Mesothelial cell of epicardium (in vitro differentiated cells): ENCODE measurements around the gene FGF4. TPM values are rescaled to one million over a fixed set of nuclear protein-coding genes. Genes with fewer than 3 reads are reported as not detected.

Experiments used
- DNase-seq, 2 experiments: peaks; one replicate each; pipeline ENCODE4 v3.0.0; 2021; ENCODE audit warnings: low spot score in 2 of 2; ENCODE audit not compliant: unreplicated experiment in 2 of 2
- H3K27ac Mint-ChIP-seq: 2 replicates; pipeline ENCODE4 v1.8.0; 2021; ENCODE audit warnings: mixed read lengths
- H3K27me3 Mint-ChIP-seq: 2 replicates; pipeline ENCODE4 v1.8.0; 2021; ENCODE audit warnings: low read depth, mixed read lengths
- H3K36me3 Mint-ChIP-seq: 2 replicates; pipeline ENCODE4 v1.8.0; 2021; ENCODE audit warnings: mixed read lengths
- H3K4me1 Mint-ChIP-seq: 2 replicates; pipeline ENCODE4 v1.8.0; 2021; ENCODE audit warnings: mixed read lengths
- H3K4me3 Mint-ChIP-seq: 2 replicates; pipeline ENCODE4 v1.8.0; 2021; ENCODE audit warnings: mild to moderate bottlenecking, moderate library complexity, mixed read lengths
- H3K9me3 Mint-ChIP-seq: 2 replicates; pipeline ENCODE4 v1.8.0; 2021; ENCODE audit warnings: mixed read lengths
- total RNA-seq: library from RNA; stranded (reverse); gene quantifications from 3 replicates; pipeline ENCODE4 v1.2.1, GENCODE V29; 2021
- TF ChIP-seq, protein P1 (sequence below): fragments of 200-600 bp; sonication (generic); IDR thresholded peaks from one replicate; pipeline ENCODE4 v1.5.0; 2021; ENCODE audit warnings: antibody characterized with exemption; ENCODE audit not compliant: unreplicated experiment

The FGF4 gene
- total RNA-seq, 1 donor from 2014 or later: not detected

DNA sequence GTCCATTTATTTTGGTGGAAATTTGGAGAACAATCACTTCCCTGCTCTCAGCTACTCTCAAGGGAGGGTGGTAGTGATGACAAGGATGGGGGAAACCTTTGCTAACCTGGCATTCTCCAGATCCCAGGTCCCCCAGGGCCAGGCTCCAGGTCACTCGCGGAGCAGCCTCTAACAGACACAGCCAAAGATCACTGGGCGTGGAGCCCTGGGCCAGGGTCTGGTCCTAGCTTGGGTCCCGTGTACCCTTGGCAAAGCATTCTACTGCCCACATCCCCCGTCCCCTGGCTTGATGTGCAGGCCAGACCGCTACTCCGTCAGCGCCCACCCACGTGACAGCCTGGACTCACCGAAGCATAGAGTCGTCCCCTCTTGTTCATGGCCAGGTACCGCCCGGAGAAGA, 40.8 kb upstream of the FGF4 start:
- H3K27me3 Mint-ChIP-seq: peaks cover 72% of the 10 kb centered on the region
- no peaks in the 10 kb centered on the region for H3K36me3 Mint-ChIP-seq
- no peak overlapping the region for H3K4me3 Mint-ChIP-seq
- DNase-seq: no peak
- no peaks in the 10 kb centered on the region for H3K4me1 Mint-ChIP-seq
- no peaks in the 10 kb centered on the region for H3K9me3 Mint-ChIP-seq
- TF ChIP-seq, protein P1, sequence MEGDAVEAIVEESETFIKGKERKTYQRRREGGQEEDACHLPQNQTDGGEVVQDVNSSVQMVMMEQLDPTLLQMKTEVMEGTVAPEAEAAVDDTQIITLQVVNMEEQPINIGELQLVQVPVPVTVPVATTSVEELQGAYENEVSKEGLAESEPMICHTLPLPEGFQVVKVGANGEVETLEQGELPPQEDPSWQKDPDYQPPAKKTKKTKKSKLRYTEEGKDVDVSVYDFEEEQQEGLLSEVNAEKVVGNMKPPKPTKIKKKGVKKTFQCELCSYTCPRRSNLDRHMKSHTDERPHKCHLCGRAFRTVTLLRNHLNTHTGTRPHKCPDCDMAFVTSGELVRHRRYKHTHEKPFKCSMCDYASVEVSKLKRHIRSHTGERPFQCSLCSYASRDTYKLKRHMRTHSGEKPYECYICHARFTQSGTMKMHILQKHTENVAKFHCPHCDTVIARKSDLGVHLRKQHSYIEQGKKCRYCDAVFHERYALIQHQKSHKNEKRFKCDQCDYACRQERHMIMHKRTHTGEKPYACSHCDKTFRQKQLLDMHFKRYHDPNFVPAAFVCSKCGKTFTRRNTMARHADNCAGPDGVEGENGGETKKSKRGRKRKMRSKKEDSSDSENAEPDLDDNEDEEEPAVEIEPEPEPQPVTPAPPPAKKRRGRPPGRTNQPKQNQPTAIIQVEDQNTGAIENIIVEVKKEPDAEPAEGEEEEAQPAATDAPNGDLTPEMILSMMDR: no peak
- H3K27ac Mint-ChIP-seq: no peak overlapping the region

DNA sequence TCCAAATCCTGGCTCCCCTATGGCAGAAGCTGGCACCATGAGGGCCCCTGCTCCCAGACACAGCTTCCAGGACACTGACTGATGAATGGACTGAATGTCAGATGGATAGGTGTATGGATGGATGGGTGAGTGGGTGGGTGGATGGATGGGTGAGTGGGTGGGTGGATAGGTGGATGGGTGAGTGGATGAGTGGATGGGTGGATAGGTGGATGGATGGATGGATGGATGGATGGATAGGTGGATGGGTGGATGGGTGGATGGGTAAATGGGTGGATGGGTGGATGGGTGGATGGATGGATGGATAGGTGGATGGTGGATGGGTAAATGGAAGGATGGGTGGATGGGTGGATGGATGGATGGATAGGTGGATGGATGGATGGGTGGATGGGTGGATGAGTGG, 39.8 kb upstream of the FGF4 start:
- Mint-ChIP-seq H3K4me3 (no peak overlapping the region), H3K4me1 (no peaks in the 10 kb centered on the region), H3K9me3 (no peaks in the 10 kb centered on the region), H3K36me3 (no peaks in the 10 kb centered on the region), H3K27me3 (peaks cover 62% of the 10 kb centered on the region), H3K27ac (no peak overlapping the region)
- TF ChIP-seq, protein P1: no peak
- DNase-seq: no peak

DNA sequence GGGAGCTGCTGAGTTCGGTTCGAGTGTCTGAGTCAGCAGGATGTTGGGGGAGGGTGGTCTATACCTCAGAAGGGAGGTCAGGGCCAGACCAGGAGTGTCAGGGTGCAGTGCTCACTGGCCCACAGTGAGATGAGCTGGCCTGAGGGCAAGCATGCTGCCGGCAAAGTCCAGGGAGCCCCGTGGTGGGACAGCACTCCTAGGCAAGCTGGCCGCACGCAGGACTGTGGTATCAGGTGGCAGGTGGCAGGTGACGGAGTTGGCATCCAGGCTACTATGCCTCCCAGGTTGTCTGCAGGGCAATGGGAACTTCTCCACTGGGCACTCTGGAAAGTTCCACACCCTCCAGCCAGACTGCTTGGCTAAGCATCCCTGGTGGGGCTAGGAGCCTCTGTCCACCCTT, 39.3 kb upstream of the FGF4 start:
- TF ChIP-seq, protein P1: no peak
- Mint-ChIP-seq H3K27ac (no peak overlapping the region), H3K4me1 (no peaks in the 10 kb centered on the region), H3K36me3 (no peaks in the 10 kb centered on the region), H3K9me3 (no peaks in the 10 kb centered on the region), H3K4me3 (no peak overlapping the region), H3K27me3 (peaks cover 60% of the 10 kb centered on the region)
- no peak for DNase-seq

DNA sequence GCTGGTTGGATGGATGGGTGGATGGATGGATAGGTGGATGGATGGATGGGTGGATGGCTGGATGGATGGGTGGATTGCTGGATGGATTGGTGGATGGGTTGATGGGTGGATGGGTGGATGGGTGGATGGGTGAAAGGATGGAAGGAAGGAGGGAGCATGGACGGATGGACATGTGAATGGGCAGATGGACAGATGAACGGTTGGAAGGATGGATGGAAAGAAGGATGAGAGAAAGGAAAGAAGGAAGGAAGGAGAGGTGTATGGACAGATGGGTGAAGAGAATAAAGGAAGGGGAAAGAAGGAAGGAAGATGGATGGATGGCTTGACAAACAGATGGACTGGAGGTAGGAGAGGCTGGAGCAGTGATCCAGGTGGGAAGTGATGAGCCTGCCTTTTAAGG, 38.7 kb upstream of the FGF4 start:
- TF ChIP-seq, protein P1: no peak
- Mint-ChIP-seq H3K27ac (no peak overlapping the region), H3K4me3 (no peak overlapping the region), H3K9me3 (no peaks in the 10 kb centered on the region), H3K4me1 (no peaks in the 10 kb centered on the region), H3K36me3 (no peaks in the 10 kb centered on the region), H3K27me3 (peaks cover 56% of the 10 kb centered on the region)
- DNase-seq: no peak

DNA sequence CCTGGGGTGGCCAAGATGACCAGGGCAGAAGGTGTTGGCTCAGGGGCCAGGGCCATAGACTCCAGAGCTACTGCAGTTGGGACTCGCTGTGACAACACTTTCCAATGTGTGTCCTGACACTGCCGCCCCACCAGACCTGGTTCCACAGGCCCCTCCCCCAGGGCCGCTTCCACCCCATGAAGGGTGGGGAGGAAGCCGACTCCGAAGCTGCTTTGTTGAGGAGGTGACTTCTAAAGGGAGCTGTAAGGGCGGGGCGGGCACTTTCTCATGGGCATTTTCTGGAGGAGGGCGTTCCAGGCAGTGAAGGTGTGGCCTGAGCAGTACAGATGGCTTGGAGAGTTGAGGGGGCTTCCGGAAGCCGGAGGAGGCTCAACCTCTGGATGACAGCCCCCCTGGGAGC, 37.8 kb upstream of the FGF4 start:
- no peak overlapping the region for H3K27ac Mint-ChIP-seq
- no peak overlapping the region for H3K4me3 Mint-ChIP-seq
- no peaks in the 10 kb centered on the region for H3K9me3 Mint-ChIP-seq
- DNase-seq: no peak
- TF ChIP-seq, protein P1: no peak
- H3K36me3 Mint-ChIP-seq: no peaks in the 10 kb centered on the region
- peaks cover 3% of the 10 kb centered on the region for H3K4me1 Mint-ChIP-seq
- H3K27me3 Mint-ChIP-seq: peaks cover 53% of the 10 kb centered on the region

DNA sequence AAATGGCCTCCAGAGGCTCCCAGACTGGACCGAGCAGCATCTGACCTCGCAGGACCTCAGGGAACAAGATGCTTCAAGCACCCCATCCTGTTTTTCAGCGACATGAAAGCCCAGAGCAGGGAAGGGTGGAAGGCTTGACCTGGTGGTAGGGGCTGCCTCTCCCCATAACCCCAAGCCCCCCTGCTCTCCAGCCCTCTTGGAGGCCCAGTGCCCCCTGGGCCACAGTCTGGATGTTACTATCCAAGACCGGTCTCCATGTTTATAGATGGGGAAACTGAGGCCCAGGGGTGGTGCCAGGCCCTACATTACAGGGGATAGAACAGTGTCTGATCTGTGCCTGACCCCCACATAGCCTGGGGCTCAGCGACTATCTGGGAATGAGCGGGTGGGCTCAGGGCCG, 37.1 kb upstream of the FGF4 start:
- Mint-ChIP-seq H3K9me3 (no peaks in the 10 kb centered on the region), H3K4me3 (no peak overlapping the region), H3K36me3 (no peaks in the 10 kb centered on the region), H3K27me3 (peaks cover 47% of the 10 kb centered on the region), H3K4me1 (peaks cover 3% of the 10 kb centered on the region), H3K27ac (no peak overlapping the region)
- TF ChIP-seq, protein P1: no peak
- no peak for DNase-seq
